HEK293 (cell line): ENCODE measurements around the gene VARS1.

Experiments used
- BCL11A ChIP-seq: fragments of 450-650 bp; formaldehyde crosslinking; IDR thresholded peaks from 2 replicates; pipeline ENCODE4 v1.5.1; 2016; ENCODE audit warnings: low read depth, missing biosample characterization, missing genetic modification characterization
- BCL11B ChIP-seq: fragments of 450-650 bp; formaldehyde crosslinking; IDR thresholded peaks from 2 replicates; pipeline ENCODE4 v1.5.1; 2016; ENCODE audit warnings: low read depth, missing biosample characterization, missing genetic modification characterization
- EGR2 ChIP-seq: fragments of 450-650 bp; formaldehyde crosslinking; IDR thresholded peaks from 2 replicates; pipeline ENCODE4 v1.5.1; 2016; ENCODE audit warnings: low read depth, missing biosample characterization, missing genetic modification characterization
- GLIS1 ChIP-seq: fragments of 450-650 bp; formaldehyde crosslinking; IDR thresholded peaks from 2 replicates; pipeline ENCODE4 v1.5.1; 2016; ENCODE audit warnings: missing biosample characterization, missing genetic modification characterization
- KLF9 ChIP-seq: fragments of 450-650 bp; formaldehyde crosslinking; IDR thresholded peaks from 2 replicates; pipeline ENCODE4 v1.5.1; 2016; ENCODE audit warnings: missing biosample characterization, missing genetic modification characterization, low read depth
- SP2 ChIP-seq: fragments of 450-650 bp; formaldehyde crosslinking; IDR thresholded peaks from 2 replicates; pipeline ENCODE4 v1.5.1; 2016; ENCODE audit warnings: missing biosample characterization, missing genetic modification characterization
- TCF7L2 ChIP-seq: IDR thresholded peaks from 2 replicates; pipeline ENCODE4 v1.6.1; 2011; ENCODE audit warnings: low read depth, mild to moderate bottlenecking, inconsistent platforms, low read length, moderate library complexity, borderline replicate concordance
- WT1 ChIP-seq: fragments of 450-650 bp; formaldehyde crosslinking; IDR thresholded peaks from 2 replicates; pipeline ENCODE4 v1.5.1; 2016; ENCODE audit warnings: missing biosample characterization, missing genetic modification characterization
- YY1 ChIP-seq: fragments of 450-650 bp; formaldehyde crosslinking; IDR thresholded peaks from 2 replicates; pipeline ENCODE4 v1.5.1; 2018; ENCODE audit warnings: missing biosample characterization, missing genetic modification characterization
- ZBTB17 ChIP-seq: fragments of 450-650 bp; formaldehyde crosslinking; IDR thresholded peaks from 2 replicates; pipeline ENCODE4 v1.5.1; 2016; ENCODE audit warnings: missing biosample characterization, missing genetic modification characterization
- ZFP3 ChIP-seq: fragments of 450-650 bp; formaldehyde crosslinking; IDR thresholded peaks from 2 replicates; pipeline ENCODE4 v1.5.1; 2016; ENCODE audit warnings: low read depth, missing biosample characterization, missing genetic modification characterization
- ZNF114 ChIP-seq: fragments of 450-650 bp; formaldehyde crosslinking; IDR thresholded peaks from 2 replicates; pipeline ENCODE4 v1.5.0; 2017; ENCODE audit warnings: missing biosample characterization, missing genetic modification characterization
- ZNF19 ChIP-seq: fragments of 450-650 bp; formaldehyde crosslinking; IDR thresholded peaks from 2 replicates; pipeline ENCODE4; 2016; ENCODE audit warnings: missing biosample characterization, missing genetic modification characterization, low read depth
- ZNF211 ChIP-seq: fragments of 450-650 bp; formaldehyde crosslinking; IDR thresholded peaks from 2 replicates; pipeline ENCODE4 v1.5.1; 2016; ENCODE audit warnings: low read depth, missing biosample characterization, missing genetic modification characterization
- ZNF239 ChIP-seq: fragments of 450-650 bp; formaldehyde crosslinking; IDR thresholded peaks from 2 replicates; pipeline ENCODE4 v1.5.1; 2016; ENCODE audit warnings: missing biosample characterization, missing genetic modification characterization
- ZNF248 ChIP-seq: fragments of 450-650 bp; formaldehyde crosslinking; IDR thresholded peaks from 2 replicates; pipeline ENCODE4 v1.5.1; 2017; ENCODE audit warnings: missing biosample characterization, missing genetic modification characterization
- ZNF292 ChIP-seq: fragments of 450-650 bp; formaldehyde crosslinking; IDR thresholded peaks from 2 replicates; pipeline ENCODE4 v1.5.1; 2016; ENCODE audit warnings: low read depth, missing biosample characterization, missing genetic modification characterization, borderline replicate concordance
- ZNF350 ChIP-seq: fragments of 450-650 bp; formaldehyde crosslinking; IDR thresholded peaks from 2 replicates; pipeline ENCODE4 v1.5.0; 2017; ENCODE audit warnings: missing biosample characterization, mild to moderate bottlenecking, missing genetic modification characterization
- ZNF354C ChIP-seq: fragments of 450-650 bp; formaldehyde crosslinking; IDR thresholded peaks from 2 replicates; pipeline ENCODE4 v1.5.1; 2016; ENCODE audit warnings: missing biosample characterization, missing genetic modification characterization, low read depth, borderline replicate concordance
- ZNF426 ChIP-seq: fragments of 450-650 bp; formaldehyde crosslinking; IDR thresholded peaks from 2 replicates; pipeline ENCODE4 v1.5.1; 2017; ENCODE audit warnings: missing biosample characterization, missing genetic modification characterization, mild to moderate bottlenecking, inconsistent platforms, moderate library complexity
- ZNF433 ChIP-seq: fragments of 450-650 bp; formaldehyde crosslinking; IDR thresholded peaks from 2 replicates; pipeline ENCODE4 v1.5.1; 2016; ENCODE audit warnings: missing biosample characterization, missing genetic modification characterization, low read depth
- ZNF48 ChIP-seq: fragments of 450-650 bp; formaldehyde crosslinking; IDR thresholded peaks from 2 replicates; pipeline ENCODE4 v1.5.1; 2016; ENCODE audit warnings: missing biosample characterization, missing genetic modification characterization
- ZNF548 ChIP-seq: fragments of 450-650 bp; formaldehyde crosslinking; IDR thresholded peaks from 2 replicates; pipeline ENCODE4 v1.5.1; 2016; ENCODE audit warnings: missing biosample characterization, missing genetic modification characterization
- ZNF621 ChIP-seq: fragments of 450-650 bp; formaldehyde crosslinking; IDR thresholded peaks from 2 replicates; pipeline ENCODE4 v1.5.1; 2017; ENCODE audit warnings: missing biosample characterization, missing genetic modification characterization
- ZNF626 ChIP-seq: fragments of 450-650 bp; sonication (Bioruptor Pico); formaldehyde crosslinking; IDR thresholded peaks from 2 replicates; pipeline ENCODE4 v1.5.1; 2018; ENCODE audit warnings: missing biosample characterization, missing genetic modification characterization, inconsistent platforms
- ZNF654 ChIP-seq: fragments of 450-650 bp; formaldehyde crosslinking; IDR thresholded peaks from 2 replicates; pipeline ENCODE4 v1.5.1; 2016; ENCODE audit warnings: low read depth, missing biosample characterization, missing genetic modification characterization
- ZNF660 ChIP-seq: fragments of 450-650 bp; IDR thresholded peaks from 2 replicates; pipeline ENCODE4 v1.5.1; 2018; ENCODE audit warnings: missing biosample characterization, mild to moderate bottlenecking, missing genetic modification characterization
- ZNF677 ChIP-seq: fragments of 450-650 bp; IDR thresholded peaks from 2 replicates; pipeline ENCODE4 v1.5.0; 2018; ENCODE audit warnings: missing biosample characterization, mild to moderate bottlenecking, missing genetic modification characterization, moderate library complexity
- ZNF837 ChIP-seq: fragments of 450-650 bp; formaldehyde crosslinking; IDR thresholded peaks from 2 replicates; pipeline ENCODE4 v1.5.1; 2016; ENCODE audit warnings: missing biosample characterization, missing genetic modification characterization
- ZNF843 ChIP-seq: fragments of 450-650 bp; formaldehyde crosslinking; IDR thresholded peaks from 2 replicates; pipeline ENCODE4 v1.5.1; 2016; ENCODE audit warnings: missing biosample characterization, missing genetic modification characterization
- TF ChIP-seq, protein P1 (sequence below): fragments of 450-650 bp; formaldehyde crosslinking; IDR thresholded peaks from 2 replicates; pipeline ENCODE4 v1.5.1; 2016; ENCODE audit warnings: missing biosample characterization, missing genetic modification characterization
- TF ChIP-seq, protein P2 (sequence below): fragments of 450-650 bp; formaldehyde crosslinking; IDR thresholded peaks from 2 replicates; pipeline ENCODE4 v1.5.1; 2017; ENCODE audit warnings: missing biosample characterization, mild to moderate bottlenecking, missing genetic modification characterization, moderate library complexity
- TF ChIP-seq, protein P3 (sequence below): fragments of 450-650 bp; formaldehyde crosslinking; IDR thresholded peaks from 2 replicates; pipeline ENCODE4 v1.5.1; 2016; ENCODE audit warnings: missing biosample characterization, missing genetic modification characterization

Gene VARS1

DNA sequence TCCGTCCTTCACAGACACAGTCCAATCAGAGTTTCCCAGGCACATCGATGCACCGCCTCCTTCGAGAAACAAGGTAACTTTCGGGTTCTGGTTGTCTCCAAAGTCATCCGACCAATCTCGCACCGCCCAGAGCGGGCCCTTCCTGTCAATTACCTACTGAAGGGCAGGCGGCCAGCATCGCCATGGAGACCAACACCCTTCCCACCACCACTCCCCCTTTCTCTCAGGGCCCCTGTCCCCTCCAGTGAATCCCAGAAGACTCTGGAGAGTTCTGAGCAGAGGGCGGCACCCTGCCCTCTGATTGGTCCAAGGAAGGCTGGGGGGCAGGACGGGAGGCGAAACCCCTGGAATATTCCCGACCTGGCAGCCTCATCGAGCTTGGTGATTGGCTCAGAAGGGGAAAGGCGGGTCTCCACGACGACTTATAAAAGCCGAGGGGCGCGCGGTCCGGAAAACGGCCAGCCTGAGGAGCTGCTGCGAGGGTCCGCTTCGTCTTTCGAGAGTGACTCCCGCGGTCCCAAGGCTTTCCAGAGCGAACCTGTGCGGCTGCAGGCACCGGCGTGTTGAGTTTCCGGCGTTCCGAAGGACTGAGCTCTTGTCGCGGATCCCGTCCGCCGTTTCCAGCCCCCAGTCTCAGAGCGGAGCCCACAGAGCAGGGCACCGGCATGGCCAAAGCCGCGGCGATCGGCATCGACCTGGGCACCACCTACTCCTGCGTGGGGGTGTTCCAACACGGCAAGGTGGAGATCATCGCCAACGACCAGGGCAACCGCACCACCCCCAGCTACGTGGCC is 31.9 kb upstream of the VARS1 start, which contains the start of gene HSPA1B (continued):
- TF ChIP-seq, protein P1, sequence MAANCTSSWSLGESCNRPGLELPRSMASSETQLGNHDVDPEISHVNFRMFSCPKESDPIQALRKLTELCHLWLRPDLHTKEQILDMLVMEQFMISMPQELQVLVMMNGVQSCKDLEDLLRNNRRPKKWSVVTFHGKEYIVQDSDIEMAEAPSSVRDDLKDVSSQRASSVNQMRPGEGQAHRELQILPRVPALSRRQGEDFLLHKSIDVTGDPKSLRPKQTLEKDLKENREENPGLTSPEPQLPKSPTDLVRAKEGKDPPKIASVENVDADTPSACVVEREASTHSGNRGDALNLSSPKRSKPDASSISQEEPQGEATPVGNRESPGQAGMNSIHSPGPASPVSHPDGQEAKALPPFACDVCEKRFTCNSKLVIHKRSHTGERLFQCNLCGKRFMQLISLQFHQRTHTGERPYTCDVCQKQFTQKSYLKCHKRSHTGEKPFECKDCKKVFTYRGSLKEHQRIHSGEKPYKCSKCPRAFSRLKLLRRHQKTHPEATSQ (tag by site-specific recombination) = no peak
- TF ChIP-seq ZNF292 (tag by site-specific recombination) = no peak
- no peak for TF ChIP-seq ZNF837 (tag by site-specific recombination)
- TF ChIP-seq ZNF433 (tag by site-specific recombination) = no peak
- TF ChIP-seq ZNF621 (tag by site-specific recombination) = no peak
- TF ChIP-seq, protein P2, sequence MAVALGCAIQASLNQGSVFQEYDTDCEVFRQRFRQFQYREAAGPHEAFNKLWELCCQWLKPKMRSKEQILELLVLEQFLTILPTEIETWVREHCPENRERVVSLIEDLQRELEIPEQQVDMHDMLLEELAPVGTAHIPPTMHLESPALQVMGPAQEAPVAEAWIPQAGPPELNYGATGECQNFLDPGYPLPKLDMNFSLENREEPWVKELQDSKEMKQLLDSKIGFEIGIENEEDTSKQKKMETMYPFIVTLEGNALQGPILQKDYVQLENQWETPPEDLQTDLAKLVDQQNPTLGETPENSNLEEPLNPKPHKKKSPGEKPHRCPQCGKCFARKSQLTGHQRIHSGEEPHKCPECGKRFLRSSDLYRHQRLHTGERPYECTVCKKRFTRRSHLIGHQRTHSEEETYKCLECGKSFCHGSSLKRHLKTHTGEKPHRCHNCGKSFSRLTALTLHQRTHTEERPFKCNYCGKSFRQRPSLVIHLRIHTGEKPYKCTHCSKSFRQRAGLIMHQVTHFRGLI (tag by site-specific recombination) = 0 out of 2 replicates have a peak, but pooled peaks have one; percentile 45
- no peak for TF ChIP-seq ZNF19 (tag by site-specific recombination)
- TF ChIP-seq ZNF626 (tag by site-specific recombination) = no peak
- TF ChIP-seq, protein P3, sequence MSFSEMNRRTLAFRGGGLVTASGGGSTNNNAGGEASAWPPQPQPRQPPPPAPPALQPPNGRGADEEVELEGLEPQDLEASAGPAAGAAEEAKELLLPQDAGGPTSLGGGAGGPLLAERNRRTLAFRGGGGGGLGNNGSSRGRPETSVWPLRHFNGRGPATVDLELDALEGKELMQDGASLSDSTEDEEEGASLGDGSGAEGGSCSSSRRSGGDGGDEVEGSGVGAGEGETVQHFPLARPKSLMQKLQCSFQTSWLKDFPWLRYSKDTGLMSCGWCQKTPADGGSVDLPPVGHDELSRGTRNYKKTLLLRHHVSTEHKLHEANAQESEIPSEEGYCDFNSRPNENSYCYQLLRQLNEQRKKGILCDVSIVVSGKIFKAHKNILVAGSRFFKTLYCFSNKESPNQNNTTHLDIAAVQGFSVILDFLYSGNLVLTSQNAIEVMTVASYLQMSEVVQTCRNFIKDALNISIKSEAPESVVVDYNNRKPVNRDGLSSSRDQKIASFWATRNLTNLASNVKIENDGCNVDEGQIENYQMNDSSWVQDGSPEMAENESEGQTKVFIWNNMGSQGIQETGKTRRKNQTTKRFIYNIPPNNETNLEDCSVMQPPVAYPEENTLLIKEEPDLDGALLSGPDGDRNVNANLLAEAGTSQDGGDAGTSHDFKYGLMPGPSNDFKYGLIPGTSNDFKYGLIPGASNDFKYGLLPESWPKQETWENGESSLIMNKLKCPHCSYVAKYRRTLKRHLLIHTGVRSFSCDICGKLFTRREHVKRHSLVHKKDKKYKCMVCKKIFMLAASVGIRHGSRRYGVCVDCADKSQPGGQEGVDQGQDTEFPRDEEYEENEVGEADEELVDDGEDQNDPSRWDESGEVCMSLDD = peak; percentile 52; the same call in 1 of the 2 replicates
- TF ChIP-seq ZNF239 (tag by site-specific recombination) = peak; percentile 52; the same call in 1 of the 2 replicates
- peak; percentile 31; the same call in 1 of the 2 replicates for TF ChIP-seq GLIS1 (tag by site-specific recombination)
- TF ChIP-seq YY1 (tag by site-specific recombination) = peak; percentile 33; the same call in 1 of the 2 replicates
- TF ChIP-seq ZNF350 (tag by site-specific recombination) = no peak
- TF ChIP-seq ZBTB17 = peak; percentile 93
- TF ChIP-seq SP2 (tag by site-specific recombination) = peak; percentile 97
- no peak for TF ChIP-seq ZNF211 (tag by site-specific recombination)
- TF ChIP-seq ZFP3 (tag by site-specific recombination) = no peak
- peak; percentile 55 for TF ChIP-seq WT1
- TF ChIP-seq ZNF354C = no peak
- no peak for TF ChIP-seq ZNF114 (tag by site-specific recombination)
- peak; percentile 79 for TF ChIP-seq KLF9 (tag by site-specific recombination)
- peak; percentile 85 for TF ChIP-seq BCL11A (tag by site-specific recombination)
- no peak for TF ChIP-seq ZNF654 (tag by site-specific recombination)
- no peak for TF ChIP-seq ZNF548 (tag by site-specific recombination)
- TF ChIP-seq EGR2 (tag by site-specific recombination) = no peak; the same call in 1 of the 2 replicates
- no peak for TF ChIP-seq ZNF248 (tag by site-specific recombination)
- TF ChIP-seq ZNF660 (tag by site-specific recombination) = peak; percentile 96
- TF ChIP-seq ZNF843 = peak; percentile 56; the same call in 1 of the 2 replicates
- TF ChIP-seq BCL11B (tag by site-specific recombination) = peak; percentile 88; the same call in 1 of the 2 replicates
- no peak for TF ChIP-seq ZNF677 (tag by site-specific recombination)
- no peak for TF ChIP-seq TCF7L2
- no peak; the same call in 1 of the 2 replicates for TF ChIP-seq ZNF426 (tag by site-specific recombination)
- no peak for TF ChIP-seq ZNF48 (tag by site-specific recombination)
